ENCODE data around the gene NRXN3.

The NRXN3 gene

GRCh38 chr14:79448960-79449359 is 1278.8 kb downstream of the NRXN3 start:
- no peak for DNase-seq

GRCh38 chr14:79451601-79452000 is 1281.4 kb downstream of the NRXN3 start:
- DNase-seq: no peak

- peak; percentile 38 for DNase-seq
These were observed 1283.1 kb downstream of the NRXN3 start for GRCh38 chr14:79453276-79453675.

- peak; percentile 40 for DNase-seq
These were observed 1294.3 kb downstream of the NRXN3 start for GRCh38 chr14:79464468-79464867.

GRCh38 chr14:79465651-79466050 is 1295.5 kb downstream of the NRXN3 start:
- no peak for DNase-seq

GRCh38 chr14:79466938-79467527 is 1296.9 kb downstream of the NRXN3 start:
- peak; percentile 31 for DNase-seq

- peak; percentile 32 for DNase-seq
These were observed 1297.7 kb downstream of the NRXN3 start for GRCh38 chr14:79467835-79468234.

GRCh38 chr14:79468486-79468885 is 1298.3 kb downstream of the NRXN3 start:
- DNase-seq: no peak

- no peak for DNase-seq
These were observed 1303.5 kb downstream of the NRXN3 start for GRCh38 chr14:79473651-79474050.

GRCh38 chr14:79475887-79476532 is 1305.8 kb downstream of the NRXN3 start:
- peak; percentile 26 for DNase-seq

- no peak for DNase-seq
These were observed 1306.4 kb downstream of the NRXN3 start for GRCh38 chr14:79476552-79476951.

- DNase-seq: no peak
These were observed 1310.0 kb downstream of the NRXN3 start for GRCh38 chr14:79480212-79480611.

GRCh38 chr14:79482825-79483224 is 1312.7 kb downstream of the NRXN3 start:
- DNase-seq: peak; percentile 28

GRCh38 chr14:79483477-79484388 is 1313.6 kb downstream of the NRXN3 start:
- DNase-seq: peak; percentile 77

GRCh38 chr14:79487632-79488031 is 1317.5 kb downstream of the NRXN3 start:
- DNase-seq: peak; percentile 59

GRCh38 chr14:79491161-79491560 is 1321.0 kb downstream of the NRXN3 start:
- DNase-seq: no peak

- peak; percentile 39 for DNase-seq
These were observed 1323.0 kb downstream of the NRXN3 start for GRCh38 chr14:79493081-79493645.

- peak; percentile 99 for DNase-seq
These were observed 1326.5 kb downstream of the NRXN3 start for GRCh38 chr14:79496701-79497100.

GRCh38 chr14:79500489-79500888 is 1330.3 kb downstream of the NRXN3 start:
- peak; percentile 31 for DNase-seq

GRCh38 chr14:79502136-79502750 is 1332.1 kb downstream of the NRXN3 start:
- peak; percentile 39 for DNase-seq

- DNase-seq: peak; percentile 37
These were observed 1332.6 kb downstream of the NRXN3 start for GRCh38 chr14:79502751-79503148.

- peak; percentile 94 for DNase-seq
These were observed 1340.5 kb downstream of the NRXN3 start for GRCh38 chr14:79510659-79511058.

- DNase-seq: peak; percentile 53
These were observed 1341.0 kb downstream of the NRXN3 start for GRCh38 chr14:79511146-79511545.
